ENCODE results near the gene ANKS1B. TPM values are rescaled to one million over a fixed set of nuclear protein-coding genes. Genes with fewer than 3 reads are reported as not detected.

The ANKS1B gene
- polyA plus RNA-seq, 1 experiment: 0.27 TPM

GRCh38 chr12:99122959-99123358, 861.8 kb downstream of the ANKS1B start:
- H3K27me3 ChIP-seq (ENCODE audit: control insufficient read depth, insufficient read depth, low read length): no peaks in the 10 kb centered on the region
- no peaks in the 10 kb centered on the region for H3K36me3 ChIP-seq (ENCODE audit: control insufficient read depth, insufficient read depth, low read length)
- DNase-seq (ENCODE audit: low read depth): no peak
- H3K4me3 ChIP-seq (ENCODE audit: low read depth, low read length): no peak overlapping the region
- POLR2A ChIA-PET: no interaction called here
- TF ChIP-seq CTCF (IDR thresholded peaks at IDR 0.05; ENCODE audit: insufficient read depth, low read depth, low read length): no peak
- CTCF ChIA-PET: no interaction called here

DNA sequence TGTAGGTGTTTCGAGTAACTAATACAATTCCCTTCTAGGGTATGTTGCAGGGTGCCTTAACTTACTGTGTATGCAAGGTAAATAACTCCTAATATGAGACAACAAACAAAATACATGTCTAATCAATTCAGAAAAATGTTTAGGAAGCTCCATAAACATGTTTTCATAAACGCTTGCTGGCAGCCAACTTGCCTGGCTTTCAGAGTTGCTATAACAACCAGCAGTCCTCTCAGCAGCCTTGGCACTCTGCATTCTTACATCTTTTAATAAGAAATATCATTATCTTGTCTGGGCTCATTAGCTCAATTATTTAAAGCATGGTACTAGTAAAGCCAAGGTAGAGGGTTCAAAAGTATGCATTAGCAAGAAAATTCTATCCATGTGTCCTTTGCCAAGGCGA, 862.2 kb downstream of the ANKS1B start:
- POLR2A ChIA-PET: no interaction called here
- TF ChIP-seq CTCF (IDR thresholded peaks at IDR 0.05; ENCODE audit: insufficient read depth, low read depth, low read length): no peak
- CTCF ChIA-PET: no interaction called here

GRCh38 chr12:99121546-99121945, 863.2 kb downstream of the ANKS1B start:
- DNase-seq (ENCODE audit: low read depth): no peak
- Histone ChIP-seq H3K4me3 (ENCODE audit: low read depth, low read length) (no peak overlapping the region), H3K36me3 (ENCODE audit: control insufficient read depth, insufficient read depth, low read length) (no peaks in the 10 kb centered on the region), H3K27me3 (ENCODE audit: control insufficient read depth, insufficient read depth, low read length) (no peaks in the 10 kb centered on the region)
- CTCF ChIA-PET: no interaction called here
- TF ChIP-seq CTCF (IDR thresholded peaks at IDR 0.05; ENCODE audit: insufficient read depth, low read depth, low read length): no peak
- POLR2A ChIA-PET: no interaction called here

More for the DNA sequence above, 862.2 kb downstream of the ANKS1B start:
- Histone ChIP-seq H3K27me3 (ENCODE audit: control insufficient read depth, insufficient read depth, low read length) (no peaks in the 10 kb centered on the region), H3K4me3 (ENCODE audit: low read depth, low read length) (no peak overlapping the region), H3K36me3 (ENCODE audit: control insufficient read depth, insufficient read depth, low read length) (no peaks in the 10 kb centered on the region)
- no peak for DNase-seq (ENCODE audit: low read depth)

GRCh38 chr12:99119943-99120342, 864.8 kb downstream of the ANKS1B start:
- CTCF ChIA-PET: no interaction called here
- no peak for DNase-seq (ENCODE audit: low read depth)
- no peak for TF ChIP-seq CTCF (IDR thresholded peaks at IDR 0.05; ENCODE audit: insufficient read depth, low read depth, low read length)
- Histone ChIP-seq H3K27me3 (ENCODE audit: control insufficient read depth, insufficient read depth, low read length) (no peaks in the 10 kb centered on the region), H3K4me3 (ENCODE audit: low read depth, low read length) (no peak overlapping the region), H3K36me3 (ENCODE audit: control insufficient read depth, insufficient read depth, low read length) (no peaks in the 10 kb centered on the region)
- POLR2A ChIA-PET: no interaction called here

DNA sequence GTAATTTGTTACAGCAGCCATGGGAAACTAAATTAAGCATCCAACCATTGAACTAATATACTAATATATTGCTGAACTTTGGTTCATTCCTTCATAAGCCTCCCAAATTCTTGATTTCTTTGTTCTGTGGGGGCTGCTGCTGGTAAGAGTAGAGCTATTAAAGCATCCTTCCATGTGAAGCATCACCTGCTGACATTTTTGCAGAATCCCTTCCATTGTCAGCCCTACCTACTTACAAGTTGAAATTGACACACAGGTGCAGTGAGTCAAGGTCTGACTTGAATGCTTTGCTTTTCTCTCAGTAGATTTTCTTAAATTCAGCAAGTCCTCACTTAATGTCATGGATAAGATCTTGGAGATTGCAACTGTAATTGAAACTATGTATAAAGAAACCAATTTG, 865.3 kb downstream of the ANKS1B start:
- Histone ChIP-seq H3K27me3 (ENCODE audit: control insufficient read depth, insufficient read depth, low read length) (no peaks in the 10 kb centered on the region), H3K36me3 (ENCODE audit: control insufficient read depth, insufficient read depth, low read length) (no peaks in the 10 kb centered on the region), H3K4me3 (ENCODE audit: low read depth, low read length) (no peak overlapping the region)
- CTCF ChIA-PET: no interaction called here
- DNase-seq (ENCODE audit: low read depth): no peak
- no peak for TF ChIP-seq CTCF (IDR thresholded peaks at IDR 0.05; ENCODE audit: insufficient read depth, low read depth, low read length)
- POLR2A ChIA-PET: no interaction called here
